Peyer's patch (tissue), 4 donors: ENCODE measurements around the gene ALDOB.
A peak's percentile ranks its signal among the peaks of the same experiment; 100 is the strongest.

ENCODE experiments used
- CTCF ChIP-seq, 6 experiments: fragments of 450-650 bp in 4 of 6; fragments of 200-600 bp in 2 of 6; sonication (generic) in 1 of 6; IDR thresholded peaks; one replicate each; pipeline ENCODE4 v1.5.1; 2017 to 2019; ENCODE audit warnings: antibody characterized with exemption in 6 of 6, mild to moderate bottlenecking in 3 of 6, moderate library complexity in 1 of 6
- POLR2A ChIP-seq, 2 donors: fragments of 450-650 bp; IDR thresholded peaks; one replicate each; pipeline ENCODE4 v1.5.1; 2017; ENCODE audit warnings: antibody characterized with exemption in 2 of 2, mild to moderate bottlenecking in 2 of 2, moderate library complexity in 2 of 2

- TF ChIP-seq CTCF (IDR thresholded peaks at IDR 0.05) = peak in 3 of 6 experiments; percentile 29 to 53 (median 43)
- no peak for TF ChIP-seq POLR2A (IDR thresholded peaks at IDR 0.05)
Measured at GRCh38 chr9:101388507-101388993, 47.0 kb downstream of the ALDOB start.
